Keratinocyte (primary cell): ENCODE measurements around the gene TRIM27.

Experiments
- CTCF ChIP-seq, 3 experiments: IDR thresholded peaks in 1 of 3; conservative IDR thresholded peaks in 1 of 3; optimal IDR thresholded peaks in 1 of 3; 2 replicates in 2 of 3; 3 replicates in 1 of 3; pipeline versions ENCODE3 to v1.5.1; 2011; ENCODE audit warnings: low read length in 3 of 3, mild to moderate bottlenecking in 3 of 3, moderate library complexity in 2 of 3, control low read depth in 1 of 3, inconsistent platforms in 1 of 3; ENCODE audit not compliant: insufficient read depth in 2 of 3; ENCODE audit errors: extremely low read depth in 1 of 3
- EZH2 ChIP-seq: IDR thresholded peaks from one replicate; pipeline ENCODE4 v1.6.1; 2012; ENCODE audit warnings: inconsistent platforms, mild to moderate bottlenecking, low read length, moderate library complexity

DNA sequence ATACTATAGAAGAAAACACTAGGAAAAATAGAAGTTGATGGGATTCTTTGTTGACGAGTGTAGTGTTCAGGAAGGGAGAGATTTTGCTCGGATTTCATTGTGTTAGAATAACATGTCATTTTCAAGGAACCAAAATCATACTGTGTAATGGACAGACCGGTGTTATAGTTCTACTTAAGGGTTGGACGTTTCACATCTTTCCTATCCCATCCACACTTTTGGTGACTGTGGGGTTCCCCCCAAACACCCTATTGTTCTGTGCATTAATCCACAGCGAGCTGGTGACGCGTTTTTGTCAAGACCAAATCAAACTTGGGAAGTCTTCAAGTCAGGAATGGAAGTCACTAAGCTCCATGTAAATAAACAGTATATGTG, 43.3 kb downstream of the TRIM27 start:
- TF ChIP-seq CTCF (optimal IDR thresholded peaks at IDR 0.05 in 1 of 3, IDR thresholded peaks at IDR 0.05 in 1 of 3, conservative IDR thresholded peaks at IDR 0.05 in 1 of 3; ENCODE audit: extremely low read depth in 1 of 3, insufficient read depth in 2 of 3, low read length in 3 of 3): no peak
- TF ChIP-seq EZH2: no peak
